Stomach (tissue), 9 donors: ENCODE data around the gene RICTOR. TPM values are rescaled to one million over a fixed set of nuclear protein-coding genes. Genes with fewer than 3 reads are reported as not detected.

Source experiments
- DNase-seq, 2 donors: peaks; one replicate each; pipeline versions ENCODE4 v3.0.0 to v3.0.0-alpha.2; 2013 to 2019
- H3K27ac ChIP-seq, 5 donors: fragments of 200-600 bp in 4 of 5; sonication (generic) in 4 of 5; one replicate each; pipeline ENCODE4 v1.5.1; 2013 to 2019; ENCODE audit warnings: mild to moderate bottlenecking in 1 of 5, moderate library complexity in 1 of 5
- H3K27me3 ChIP-seq, 3 donors: fragments of 200-600 bp; sonication (generic); one replicate each; pipeline ENCODE4 v1.5.1; 2017 to 2019; ENCODE audit warnings: mixed run types in 1 of 3
- H3K36me3 ChIP-seq, 4 donors: fragments of 200-600 bp; sonication (generic); 1 replicate in 3 of 4; 2 replicates in 1 of 4; pipeline ENCODE4 v1.5.1; 2016 to 2019
- H3K4me1 ChIP-seq, 4 donors: fragments of 200-600 bp; sonication (generic); one replicate each; pipeline ENCODE4 v1.5.1; 2016 to 2019
- H3K4me3 ChIP-seq, 4 donors: fragments of 200-600 bp; sonication (generic) in 3 of 4; one replicate each; pipeline ENCODE4 v1.5.1; 2016 to 2019; ENCODE audit warnings: mild to moderate bottlenecking in 1 of 4
- H3K9me3 ChIP-seq, 4 donors: fragments of 200-600 bp; sonication (generic); one replicate each; pipeline ENCODE4 v1.5.1; 2016 to 2019
- EP300 ChIP-seq: sonication (generic); formaldehyde crosslinking; IDR thresholded peaks from one replicate; pipeline ENCODE4 v1.6.1; 2017; ENCODE audit warnings: antibody characterized with exemption
- POLR2A ChIP-seq, 4 donors: fragments of 450-650 bp; IDR thresholded peaks; one replicate each; pipeline ENCODE4 v1.6.1; 2016; ENCODE audit warnings: antibody characterized with exemption in 4 of 4, control low read depth in 2 of 4, mild to moderate bottlenecking in 1 of 4, moderate library complexity in 1 of 4
- POLR2AphosphoS5 ChIP-seq, 3 donors: sonication (generic); formaldehyde crosslinking; IDR thresholded peaks; one replicate each; pipeline ENCODE4 v1.6.1; 2016; ENCODE audit warnings: antibody characterized with exemption in 3 of 3
- WGBS, 5 donors: extraction: QIAGEN DNeasy Blood & Tissue Kit in 3 of 5; methylation state at CpG; one replicate each; pipeline versions ENCODE4 v1.1.5 to v1.1.7; 2013 to 2018; 5-methylcytosine and 5-hydroxymethylcytosine counted together
- intact Hi-C: fragments of 100-400 bp; cut with DNase I; formaldehyde crosslinking; loops from one replicate; pipeline ENCODE4 v1.15.1; 2023; ENCODE audit warnings: low total_unique reads
- polyA plus RNA-seq, 3 donors: library from polyadenylated mRNA; stranded (reverse); fragments of 200-250 nt; gene quantifications; one replicate each; pipeline ENCODE4 v1.2.3, GENCODE V29; 2013
- total RNA-seq, 5 donors: library from RNA; depleted of rRNA; stranded (reverse); fragments of >200 nt; gene quantifications; one replicate each; pipeline versions ENCODE4 v1.1.0 to v1.2.3, GENCODE V29; 2014 to 2016
- TF ChIP-seq, protein P1 (sequence below), 7 experiments: fragments of 450-650 bp in 4 of 7; fragments of 200-600 bp in 3 of 7; sonication (generic) in 3 of 7; IDR thresholded peaks; one replicate each; pipeline ENCODE4 v1.5.1; 2016 to 2019; ENCODE audit warnings: antibody characterized with exemption in 7 of 7, control low read depth in 2 of 7, mild to moderate bottlenecking in 1 of 7
- donor health status: healthy with polysubstance abuse.
- donor health status: Bipolar disorder and iron deficiency.
- donor health status: healthy.

Gene RICTOR
- total and polyA plus RNA-seq, 8 donors, result 2.3 to 125 (median 23.8) TPM

DNA sequence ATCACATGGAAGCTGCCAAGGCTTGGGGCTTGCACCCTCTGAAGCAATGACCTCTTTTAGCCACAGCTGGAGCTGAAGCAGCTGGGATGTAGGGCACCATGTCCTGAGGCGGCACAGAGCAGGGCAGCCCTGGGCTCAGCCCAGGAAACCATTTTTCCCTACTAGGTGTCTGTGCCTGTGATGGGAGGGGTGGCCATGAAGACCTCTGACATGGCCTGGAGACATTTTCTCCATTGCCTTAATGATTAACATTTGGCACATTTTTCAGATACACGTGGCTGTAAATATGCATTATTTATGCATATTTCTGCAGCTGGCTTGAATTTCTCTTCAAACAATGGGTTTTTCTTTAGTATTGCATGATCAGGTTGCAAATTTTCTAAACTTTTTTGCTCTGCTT is 146.7 kb downstream of the RICTOR start:
- Histone ChIP-seq H3K36me3 (peaks cover 4 to 53% (median 51%) of the 10 kb centered on the region in 4 donors), H3K27me3 (no peaks in the 10 kb centered on the region), H3K4me3 (no peak overlapping the region), H3K9me3 (no peaks in the 10 kb centered on the region), H3K27ac (no peak overlapping the region), H3K4me1 (peaks cover 0 to 41% (median 5%) of the 10 kb centered on the region in 4 donors)
- intact Hi-C loops, result no loop called here
- no peak for DNase-seq
- 78 to 93% (median 84%) methylated on average over 2 of the region's 2 CpGs for WGBS, 5 donors
- TF ChIP-seq POLR2AphosphoS5 (IDR thresholded peaks at IDR 0.05) (no peak), POLR2A (IDR thresholded peaks at IDR 0.05) (no peak), EP300 (no peak)
- TF ChIP-seq, protein P1, sequence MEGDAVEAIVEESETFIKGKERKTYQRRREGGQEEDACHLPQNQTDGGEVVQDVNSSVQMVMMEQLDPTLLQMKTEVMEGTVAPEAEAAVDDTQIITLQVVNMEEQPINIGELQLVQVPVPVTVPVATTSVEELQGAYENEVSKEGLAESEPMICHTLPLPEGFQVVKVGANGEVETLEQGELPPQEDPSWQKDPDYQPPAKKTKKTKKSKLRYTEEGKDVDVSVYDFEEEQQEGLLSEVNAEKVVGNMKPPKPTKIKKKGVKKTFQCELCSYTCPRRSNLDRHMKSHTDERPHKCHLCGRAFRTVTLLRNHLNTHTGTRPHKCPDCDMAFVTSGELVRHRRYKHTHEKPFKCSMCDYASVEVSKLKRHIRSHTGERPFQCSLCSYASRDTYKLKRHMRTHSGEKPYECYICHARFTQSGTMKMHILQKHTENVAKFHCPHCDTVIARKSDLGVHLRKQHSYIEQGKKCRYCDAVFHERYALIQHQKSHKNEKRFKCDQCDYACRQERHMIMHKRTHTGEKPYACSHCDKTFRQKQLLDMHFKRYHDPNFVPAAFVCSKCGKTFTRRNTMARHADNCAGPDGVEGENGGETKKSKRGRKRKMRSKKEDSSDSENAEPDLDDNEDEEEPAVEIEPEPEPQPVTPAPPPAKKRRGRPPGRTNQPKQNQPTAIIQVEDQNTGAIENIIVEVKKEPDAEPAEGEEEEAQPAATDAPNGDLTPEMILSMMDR (IDR thresholded peaks at IDR 0.05), result no peak

DNA sequence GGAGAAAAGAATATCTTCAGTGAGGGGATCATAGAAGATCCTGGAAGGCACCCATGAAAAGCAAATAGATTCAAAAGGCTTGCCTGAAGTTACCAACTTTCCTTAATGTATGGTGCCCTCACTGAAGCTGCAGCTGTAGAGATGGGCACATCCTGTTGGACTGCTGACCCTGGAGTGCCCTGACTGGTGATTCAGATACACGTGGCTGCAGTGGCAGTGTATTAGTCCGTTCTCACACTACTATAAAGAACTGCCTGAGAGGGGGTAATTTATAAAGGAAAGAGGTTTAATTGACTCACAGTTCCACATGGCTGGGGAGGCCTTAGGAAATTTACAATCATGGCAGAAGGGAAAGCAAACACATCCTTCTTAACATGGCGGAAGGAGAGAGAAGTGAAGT is 148.1 kb downstream of the RICTOR start:
- TF ChIP-seq, protein P1 (IDR thresholded peaks at IDR 0.05), result no peak
- TF ChIP-seq POLR2A (IDR thresholded peaks at IDR 0.05) (no peak), POLR2AphosphoS5 (IDR thresholded peaks at IDR 0.05) (no peak), EP300 (no peak)
- DNase-seq, result no peak
- Histone ChIP-seq H3K4me3 (no peak overlapping the region), H3K9me3 (no peaks in the 10 kb centered on the region), H3K27ac (peak overlapping the region in 1 of 5 donors; percentile 31), H3K4me1 (peaks cover 0 to 41% (median 5%) of the 10 kb centered on the region in 4 donors), H3K36me3 (peaks cover 4 to 57% (median 46%) of the 10 kb centered on the region in 4 donors), H3K27me3 (no peaks in the 10 kb centered on the region)
- 78 to 87% (median 81%) methylated on average over 3 of the region's 3 CpGs for WGBS, 5 donors
- intact Hi-C loops, result no loop called here

DNA sequence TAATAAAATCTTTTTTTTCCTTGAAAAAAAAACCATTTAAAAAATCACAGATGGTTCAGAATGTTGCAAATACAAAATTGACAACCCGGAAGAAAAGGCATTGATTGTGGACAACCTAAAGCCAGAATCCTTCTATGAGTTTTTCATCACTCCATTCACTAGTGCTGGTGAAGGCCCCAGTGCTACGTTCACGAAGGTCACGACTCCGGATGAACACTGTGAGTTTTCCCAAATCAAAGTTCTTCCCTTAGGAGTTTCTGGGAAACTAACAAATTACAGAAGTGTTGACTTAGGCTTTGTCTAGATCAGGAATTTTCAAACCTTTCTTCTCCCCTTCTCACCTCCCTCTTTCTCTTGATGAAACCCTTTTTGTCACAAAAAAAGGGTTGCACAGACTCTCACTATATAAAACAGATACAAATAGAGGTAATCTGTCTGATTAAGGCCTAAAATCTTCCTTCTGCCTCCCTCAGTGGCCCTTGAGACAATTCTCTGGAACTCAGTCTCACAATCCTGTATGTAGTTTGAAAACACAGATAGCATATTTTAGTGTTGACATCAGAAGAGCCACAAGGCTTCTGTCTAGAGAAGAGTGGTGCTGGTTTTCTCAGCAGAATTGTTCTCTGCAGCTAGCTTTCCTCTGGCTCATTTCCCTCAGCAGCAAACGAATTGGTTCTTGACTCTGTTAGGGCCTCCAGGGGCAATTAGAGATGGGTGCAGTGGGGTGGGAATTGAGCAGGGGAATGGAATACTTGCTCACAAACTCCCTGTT is 148.9 kb downstream of the RICTOR start:
- H3K27ac ChIP-seq, result peak overlapping the region in 1 of 5 donors; percentile 31
- 81 to 93% (median 85%) methylated on average over 6 of the region's 6 CpGs for WGBS, 5 donors

DNA sequence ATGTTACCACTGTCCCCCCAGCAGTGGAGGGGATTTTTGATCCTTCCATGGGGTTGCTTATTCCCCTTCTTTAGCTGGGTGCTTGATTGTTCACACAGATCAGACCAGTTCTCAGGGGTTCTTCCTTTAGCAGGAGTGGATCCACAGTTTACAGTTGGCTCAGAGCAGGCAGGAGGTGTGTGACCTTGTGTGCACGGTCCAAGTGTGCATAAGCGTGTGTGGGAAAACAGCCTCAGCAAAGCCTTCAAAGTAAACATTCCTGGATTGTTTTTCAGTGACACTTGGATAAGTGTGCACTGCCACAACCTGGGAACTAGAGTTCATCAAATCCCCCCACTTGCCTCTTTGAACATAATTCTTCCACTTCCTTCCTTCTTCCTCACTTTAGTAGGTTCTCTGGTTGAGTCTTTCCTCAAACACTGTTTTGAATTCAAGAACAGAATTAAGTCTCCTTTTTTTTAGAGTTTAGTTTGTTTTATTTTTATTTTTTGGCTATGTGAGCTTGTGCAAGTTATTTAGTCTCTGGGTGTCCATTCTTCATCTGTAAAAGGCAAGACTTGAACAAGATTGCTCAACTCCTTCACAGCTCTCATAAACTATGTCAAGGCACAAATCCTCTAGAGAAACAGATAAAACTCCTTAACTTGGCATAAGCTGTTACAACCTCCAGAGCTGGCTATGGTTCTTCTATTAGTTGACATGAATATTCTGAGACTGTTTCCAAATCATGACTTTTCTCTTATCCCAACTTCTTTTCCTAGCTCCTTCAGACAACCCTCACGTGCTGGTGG is 150.3 kb downstream of the RICTOR start:
- Histone ChIP-seq H3K27me3 (no peaks in the 10 kb centered on the region), H3K36me3 (peaks cover 4 to 79% (median 57%) of the 10 kb centered on the region in 4 donors), H3K9me3 (no peaks in the 10 kb centered on the region), H3K4me1 (peaks cover 0 to 41% (median 5%) of the 10 kb centered on the region in 4 donors), H3K4me3 (no peak overlapping the region), H3K27ac (peak overlapping the region in 3 of 5 donors; percentile 41 to 71 (median 52))
- 61 to 74% (median 66%) methylated on average over 3 of the region's 3 CpGs for WGBS, 5 donors
- TF ChIP-seq, protein P1 (IDR thresholded peaks at IDR 0.05), result no peak
- TF ChIP-seq EP300 (no peak), POLR2AphosphoS5 (IDR thresholded peaks at IDR 0.05) (no peak), POLR2A (IDR thresholded peaks at IDR 0.05) (no peak)
- DNase-seq, result peak in 1 of 2 donors; percentile 10
- intact Hi-C loops, result no loop called here

More for the DNA sequence above, 148.9 kb downstream of the RICTOR start:
- H3K4me1 ChIP-seq, result peaks cover 0 to 41% (median 5%) of the 10 kb centered on the region in 4 donors
- H3K9me3 ChIP-seq, result no peaks in the 10 kb centered on the region
- H3K27me3 ChIP-seq, result no peaks in the 10 kb centered on the region
- H3K36me3 ChIP-seq, result peaks cover 4 to 65% (median 45%) of the 10 kb centered on the region in 4 donors
- intact Hi-C loops, result no loop called here
- DNase-seq, result peak in 1 of 2 donors; percentile 27
- TF ChIP-seq POLR2A (IDR thresholded peaks at IDR 0.05), result no peak
- no peak for TF ChIP-seq POLR2AphosphoS5 (IDR thresholded peaks at IDR 0.05)
- TF ChIP-seq, protein P1 (IDR thresholded peaks at IDR 0.05), result no peak
- no peak for TF ChIP-seq EP300
- no peak overlapping the region for H3K4me3 ChIP-seq
